GM10266 (cell line): ENCODE results near the gene CYP2C19.
"Not testable (repeated sequence)": the region's sequence is repeated elsewhere in the genome, so short reads cannot be mapped to it uniquely, and the experiment has no call there.

ENCODE experiments used
- DNase-seq: peaks from one replicate; pipeline ENCODE4 v3.0.0; 2012; ENCODE audit errors: extremely low spot score
- CTCF ChIP-seq: IDR thresholded peaks from 2 replicates; pipeline ENCODE4 v1.5.1; 2012; ENCODE audit warnings: mild to moderate bottlenecking, low read depth; ENCODE audit not compliant: control insufficient read depth, insufficient read depth; ENCODE audit errors: missing control alignments

The CYP2C19 gene

GRCh38 chr10:94879214-94879613, 116.7 kb downstream of the CYP2C19 start:
- no peak for DNase-seq
- no peak for TF ChIP-seq CTCF

GRCh38 chr10:94889123-94889522, 126.6 kb downstream of the CYP2C19 start:
- DNase-seq: no peak
- TF ChIP-seq CTCF: no peak

GRCh38 chr10:94890264-94891022, 128.0 kb downstream of the CYP2C19 start:
- TF ChIP-seq CTCF: no peak
- DNase-seq: no peak

GRCh38 chr10:94898414-94898813, 135.9 kb downstream of the CYP2C19 start:
- not testable (repeated sequence) for DNase-seq

- no peak for DNase-seq
- TF ChIP-seq CTCF: no peak
These were observed 139.6 kb downstream of the CYP2C19 start for GRCh38 chr10:94902080-94902479.

GRCh38 chr10:94902570-94902969, 140.1 kb downstream of the CYP2C19 start:
- TF ChIP-seq CTCF: no peak
- DNase-seq: no peak
